Cardiac muscle cell (in vitro differentiated cells and primary cell): ENCODE data around the gene SGK1. TPM values are rescaled to one million over a fixed set of nuclear protein-coding genes. Genes with fewer than 3 reads are reported as not detected.

Source experiments
- DNase-seq, 2 donors: peaks; one replicate each; pipeline versions ENCODE4 v3.0.0 to v3.0.0-alpha.2; 2010 to 2017; ENCODE audit warnings: low read depth in 1 of 2, low spot score in 1 of 2
- H3K27ac ChIP-seq: fragments of 200-600 bp; sonication (generic); 2 replicates; pipeline ENCODE4 v1.5.1; 2016
- H3K27me3 ChIP-seq: fragments of 200-600 bp; sonication (generic); 2 replicates; pipeline ENCODE4 v1.6.0; 2016; ENCODE audit warnings: control low read depth
- H3K36me3 ChIP-seq: fragments of 200-600 bp; sonication (generic); 2 replicates; pipeline ENCODE4 v1.5.1; 2016; ENCODE audit warnings: control low read depth
- H3K4me1 ChIP-seq: fragments of 200-600 bp; sonication (generic); 2 replicates; pipeline ENCODE4 v1.8.1; 2017; ENCODE audit warnings: low read depth, mild to moderate bottlenecking, mixed run types
- H3K4me3 ChIP-seq: fragments of 200-600 bp; sonication (generic); 2 replicates; pipeline ENCODE4 v1.5.1; 2016; ENCODE audit warnings: mild to moderate bottlenecking
- H3K9me3 ChIP-seq: fragments of 200-600 bp; sonication (generic); 2 replicates; pipeline ENCODE4 v1.5.1; 2017; ENCODE audit warnings: low read depth, mild to moderate bottlenecking, control low read depth
- CTCF ChIP-seq: IDR thresholded peaks from 2 replicates; pipeline ENCODE4 v1.5.1; 2012; ENCODE audit warnings: low read depth, mild to moderate bottlenecking, low read length
- polyA plus RNA-seq: library from polyadenylated mRNA; unstranded; fragments of >200 nt; fragmentation: Nextera tagmentation; extraction: Ambion mirVana; gene quantifications from 2 replicates; pipeline ENCODE4 v1.2.1, GENCODE V29; 2016
- total RNA-seq: library from RNA; depleted of rRNA; stranded (reverse); fragments of >200 nt; gene quantifications from 2 replicates; pipeline ENCODE4 v1.2.3, GENCODE V29; 2016

The SGK1 gene
- total and polyA plus RNA-seq, 2 experiments from 2014 or later: 5.3 to 7.7 TPM

GRCh38 chr6:134229520-134229919 is 88.4 kb downstream of the SGK1 start:
- H3K36me3 ChIP-seq: no peaks in the 10 kb centered on the region
- H3K4me1 ChIP-seq: no peaks in the 10 kb centered on the region
- no peaks in the 10 kb centered on the region for H3K9me3 ChIP-seq
- no peak overlapping the region for H3K27ac ChIP-seq
- no peak for DNase-seq
- no peak overlapping the region for H3K4me3 ChIP-seq
- TF ChIP-seq CTCF: no peak
- no peaks in the 10 kb centered on the region for H3K27me3 ChIP-seq

GRCh38 chr6:134223796-134224420 is 94.0 kb downstream of the SGK1 start:
- H3K36me3 ChIP-seq: no peaks in the 10 kb centered on the region
- H3K27me3 ChIP-seq: no peaks in the 10 kb centered on the region
- DNase-seq: peak in 1 of 2 donors; percentile 26
- no peaks in the 10 kb centered on the region for H3K4me1 ChIP-seq
- TF ChIP-seq CTCF: no peak
- H3K9me3 ChIP-seq: no peaks in the 10 kb centered on the region
- H3K27ac ChIP-seq: no peak overlapping the region
- no peak overlapping the region for H3K4me3 ChIP-seq

- no peak overlapping the region for H3K4me3 ChIP-seq
- no peaks in the 10 kb centered on the region for H3K4me1 ChIP-seq
- no peak for DNase-seq
- H3K27ac ChIP-seq: no peak overlapping the region
- TF ChIP-seq CTCF: no peak
- H3K27me3 ChIP-seq: no peaks in the 10 kb centered on the region
- no peaks in the 10 kb centered on the region for H3K9me3 ChIP-seq
- H3K36me3 ChIP-seq: no peaks in the 10 kb centered on the region
Measured at GRCh38 chr6:134221250-134221649, 96.7 kb downstream of the SGK1 start.

GRCh38 chr6:134217798-134218140 is 100.1 kb downstream of the SGK1 start:
- Histone ChIP-seq H3K27me3 (no peaks in the 10 kb centered on the region), H3K27ac (no peak overlapping the region), H3K4me3 (no peak overlapping the region), H3K9me3 (no peaks in the 10 kb centered on the region), H3K4me1 (no peaks in the 10 kb centered on the region), H3K36me3 (no peaks in the 10 kb centered on the region)
- TF ChIP-seq CTCF: no peak
- DNase-seq: no peak

- H3K4me3 ChIP-seq: no peak overlapping the region
- H3K4me1 ChIP-seq: no peaks in the 10 kb centered on the region
Measured at GRCh38 chr6:134217105-134217797, 100.7 kb downstream of the SGK1 start.

More at GRCh38 chr6:134217105-134217797, 100.7 kb downstream of the SGK1 start:
- Histone ChIP-seq H3K9me3 (no peaks in the 10 kb centered on the region), H3K27ac (no peak overlapping the region), H3K27me3 (no peaks in the 10 kb centered on the region), H3K36me3 (no peaks in the 10 kb centered on the region)
- TF ChIP-seq CTCF: no peak
- DNase-seq: no peak
